Gastroesophageal sphincter (tissue), 4 donors: ENCODE data around the gene ZBTB47. TPM values are rescaled to one million over a fixed set of nuclear protein-coding genes. Genes with fewer than 3 reads are reported as not detected.

Experiments
- ATAC-seq: fragments of 150-250 bp; one replicate; pipeline ENCODE4 v1.9.1; 2016; ENCODE audit warnings: mild to moderate bottlenecking, moderate library complexity
- H3K27ac ChIP-seq, 4 donors: fragments of 200-600 bp; sonication (generic) in 3 of 4; 1 replicate in 3 of 4; 2 replicates in 1 of 4; pipeline ENCODE4 v1.5.1; 2016 to 2019
- H3K27me3 ChIP-seq: fragments of 200-600 bp; sonication (generic); one replicate; pipeline ENCODE4 v1.5.1; 2019
- H3K36me3 ChIP-seq, 2 donors: fragments of 200-600 bp; sonication (generic); one replicate each; pipeline ENCODE4 v1.5.1; 2019; ENCODE audit warnings: control low read depth in 1 of 2
- H3K4me1 ChIP-seq, 3 donors: fragments of 200-600 bp; sonication (generic); 1 replicate in 2 of 3; 2 replicates in 1 of 3; pipeline ENCODE4 v1.5.1; 2016 to 2019; ENCODE audit warnings: control low read depth in 2 of 3
- H3K4me3 ChIP-seq, 2 donors: fragments of 200-600 bp; sonication (generic); one replicate each; pipeline ENCODE4 v1.5.1; 2019; ENCODE audit warnings: mild to moderate bottlenecking in 1 of 2, moderate library complexity in 1 of 2
- H3K9me3 ChIP-seq, 3 donors: fragments of 200-600 bp; sonication (generic); one replicate each; pipeline ENCODE4 v1.5.1; 2017 to 2019; ENCODE audit warnings: control low read depth in 2 of 3
- CTCF ChIP-seq, 4 experiments: fragments of 200-600 bp in 2 of 4; fragments of 450-650 bp in 2 of 4; sonication (generic) in 1 of 4; IDR thresholded peaks; one replicate each; pipeline ENCODE4 v1.5.1; 2017 to 2019; ENCODE audit warnings: antibody characterized with exemption in 4 of 4, mild to moderate bottlenecking in 2 of 4, moderate library complexity in 2 of 4
- EP300 ChIP-seq: sonication (generic); formaldehyde crosslinking; IDR thresholded peaks from one replicate; pipeline ENCODE4 v1.6.1; 2017; ENCODE audit warnings: antibody characterized with exemption, mild to moderate bottlenecking
- POLR2A ChIP-seq, 2 donors: fragments of 450-650 bp; IDR thresholded peaks; one replicate each; pipeline ENCODE4 v1.6.1; 2017; ENCODE audit warnings: antibody characterized with exemption in 2 of 2, mild to moderate bottlenecking in 2 of 2, moderate library complexity in 1 of 2
- POLR2AphosphoS5 ChIP-seq: sonication (generic); formaldehyde crosslinking; IDR thresholded peaks from one replicate; pipeline ENCODE4 v1.6.1; 2017; ENCODE audit warnings: antibody characterized with exemption
- WGBS, 2 donors: methylation state at CpG; one replicate each; pipeline ENCODE4 v1.1.5; 2018; ENCODE audit warnings: low coverage in 1 of 2; 5-methylcytosine and 5-hydroxymethylcytosine counted together
- total RNA-seq, 4 donors: library from RNA; depleted of rRNA; stranded (reverse); fragments of >200 nt; gene quantifications; one replicate each; pipeline ENCODE4 v1.1.0, GENCODE V29; 2016

Gene ZBTB47
- total RNA-seq, 4 donors from 2014 or later: 86.8 to 152 (median 110) TPM

GRCh38 chr3:42688016-42688415 lies 34.5 kb downstream of the ZBTB47 start:
- TF ChIP-seq CTCF (IDR thresholded peaks at IDR 0.05) (no peak), POLR2A (IDR thresholded peaks at IDR 0.05) (no peak), POLR2AphosphoS5 (no peak), EP300 (no peak)
- no CpG with 5 or more reads among the region's 15 CpGs for WGBS, 2 donors
- ATAC-seq: no peak

DNA sequence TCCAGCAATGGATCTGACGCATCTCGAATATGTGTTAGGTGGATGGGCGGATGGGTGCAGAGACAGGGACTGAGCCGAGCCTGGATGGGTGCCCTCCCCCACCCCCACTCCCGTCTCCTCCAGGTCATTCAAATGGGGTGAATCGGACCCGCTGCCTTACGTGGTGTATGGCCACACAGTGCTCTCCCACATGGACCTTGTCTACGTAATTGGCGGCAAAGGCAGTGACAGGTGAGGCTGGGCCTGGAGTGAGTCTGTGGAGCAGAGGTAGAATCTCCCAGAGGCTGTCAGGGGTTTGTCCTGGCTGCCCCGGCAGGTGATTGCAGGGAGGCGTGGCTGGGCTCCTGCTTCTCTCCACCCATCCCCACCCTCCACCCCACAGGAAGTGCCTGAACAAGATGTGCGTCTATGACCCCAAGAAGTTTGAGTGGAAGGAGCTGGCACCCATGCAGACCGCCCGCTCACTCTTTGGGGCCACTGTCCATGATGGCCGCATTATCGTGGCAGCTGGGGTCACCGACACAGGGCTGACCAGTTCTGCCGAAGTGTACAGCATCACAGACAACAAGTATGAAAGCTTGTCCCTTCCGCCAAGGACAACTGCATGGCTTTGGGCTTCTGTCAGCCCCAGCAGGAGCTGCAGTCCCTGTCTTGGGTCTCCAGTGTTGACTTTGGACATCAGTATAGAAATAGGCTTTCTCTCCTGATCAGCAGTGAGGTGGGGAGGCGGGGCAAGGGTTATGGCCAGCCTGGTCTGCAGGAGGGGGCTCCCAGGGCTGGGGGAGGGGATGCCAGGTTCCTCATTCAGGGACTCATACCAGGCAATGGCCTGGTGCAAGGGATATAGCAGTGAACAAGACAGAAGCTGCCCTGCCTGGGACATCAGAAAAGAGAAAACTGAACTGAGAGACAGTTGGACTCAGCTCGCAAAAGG lies 35.3 kb downstream of the ZBTB47 start:
- Histone ChIP-seq H3K27me3 (peaks cover 20% of the 10 kb centered on the region), H3K9me3 (no peaks in the 10 kb centered on the region), H3K4me1 (peaks cover 0 to 27% (median 18%) of the 10 kb centered on the region in 3 donors), H3K27ac (no peak overlapping the region), H3K36me3 (no peaks in the 10 kb centered on the region), H3K4me3 (no peak overlapping the region)
- no peak for ATAC-seq
- no peak for TF ChIP-seq CTCF (IDR thresholded peaks at IDR 0.05)
- no peak for TF ChIP-seq EP300
- no peak for TF ChIP-seq POLR2AphosphoS5
- no peak for TF ChIP-seq POLR2A (IDR thresholded peaks at IDR 0.05)
- 81% methylated on average over 6 to 15 of the region's 22 CpGs for WGBS, 2 donors

More at GRCh38 chr3:42688016-42688415, 34.5 kb downstream of the ZBTB47 start:
- no peak overlapping the region for H3K4me3 ChIP-seq
- H3K9me3 ChIP-seq: no peaks in the 10 kb centered on the region
- no peaks in the 10 kb centered on the region for H3K36me3 ChIP-seq
- peaks cover 0 to 34% (median 18%) of the 10 kb centered on the region in 3 donors for H3K4me1 ChIP-seq
- H3K27ac ChIP-seq: no peak overlapping the region
- peaks cover 20% of the 10 kb centered on the region for H3K27me3 ChIP-seq

GRCh38 chr3:42689421-42690014 lies 36.0 kb downstream of the ZBTB47 start:
- H3K27ac ChIP-seq: no peak overlapping the region
- TF ChIP-seq CTCF (IDR thresholded peaks at IDR 0.05) (no peak), POLR2A (IDR thresholded peaks at IDR 0.05) (no peak)
- ATAC-seq: no peak
- H3K9me3 ChIP-seq: no peaks in the 10 kb centered on the region
- no peak overlapping the region for H3K4me3 ChIP-seq
- peaks cover 20% of the 10 kb centered on the region for H3K27me3 ChIP-seq
- peaks cover 0 to 19% (median 13%) of the 10 kb centered on the region in 3 donors for H3K4me1 ChIP-seq
- 65 to 69% methylated on average over 5 to 9 of the region's 9 CpGs for WGBS, 2 donors
- H3K36me3 ChIP-seq: no peaks in the 10 kb centered on the region

DNA sequence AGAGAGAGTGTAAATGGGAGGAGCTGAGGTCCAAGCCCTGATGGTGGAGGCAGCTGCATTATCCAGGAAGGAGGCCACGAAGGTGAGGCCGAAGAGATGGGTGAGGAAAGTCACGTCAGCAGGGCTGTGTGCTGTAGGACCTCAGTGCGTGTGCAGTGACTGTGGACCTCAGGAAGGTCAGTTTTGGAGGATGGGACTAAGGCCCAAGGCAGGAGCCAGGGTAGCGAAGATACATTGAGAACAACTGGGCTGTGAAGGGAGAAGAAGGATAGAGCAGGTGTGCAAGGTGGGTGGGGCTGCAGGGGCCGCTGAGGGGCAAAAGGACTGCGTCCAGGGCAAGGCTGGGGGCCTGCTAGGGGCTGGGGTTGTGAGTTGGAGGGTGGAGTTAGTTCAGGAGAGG lies 36.7 kb downstream of the ZBTB47 start:
- no peak for ATAC-seq
- WGBS, 2 donors: 70 to 93% methylated on average over 6 to 7 of the region's 7 CpGs

More for the DNA sequence above, 36.7 kb downstream of the ZBTB47 start:
- peaks cover 0 to 13% (median 10%) of the 10 kb centered on the region in 3 donors for H3K4me1 ChIP-seq
- H3K27ac ChIP-seq: no peak overlapping the region
- no peaks in the 10 kb centered on the region for H3K9me3 ChIP-seq
- TF ChIP-seq POLR2A (IDR thresholded peaks at IDR 0.05) (no peak), POLR2AphosphoS5 (no peak), EP300 (no peak), CTCF (IDR thresholded peaks at IDR 0.05) (no peak)
- peaks cover 18% of the 10 kb centered on the region for H3K27me3 ChIP-seq
- H3K4me3 ChIP-seq: no peak overlapping the region
- no peaks in the 10 kb centered on the region for H3K36me3 ChIP-seq
